Right hindlimb (tissue), 1 donor: ENCODE measurements around the gene RASAL1.
A peak's percentile ranks its signal among the peaks of the same experiment; 100 is the strongest.

ENCODE experiments used
- DNase-seq: peaks from one replicate; pipeline ENCODE4 v3.0.0-alpha.2; 2018

Gene RASAL1

GRCh38 chr12:113056631-113057488 lies 78.7 kb downstream of the RASAL1 start, which contains the start of gene DTX1:
TSS of gene DTX1 (plus strand) at chr12:113056730. CDS start at chr12:113058193, 1,463 bp downstream.
- peak; percentile 43 for DNase-seq

- no peak for DNase-seq
Observed at GRCh38 chr12:113056381-113056630, 79.3 kb downstream of the RASAL1 start.

DNA sequence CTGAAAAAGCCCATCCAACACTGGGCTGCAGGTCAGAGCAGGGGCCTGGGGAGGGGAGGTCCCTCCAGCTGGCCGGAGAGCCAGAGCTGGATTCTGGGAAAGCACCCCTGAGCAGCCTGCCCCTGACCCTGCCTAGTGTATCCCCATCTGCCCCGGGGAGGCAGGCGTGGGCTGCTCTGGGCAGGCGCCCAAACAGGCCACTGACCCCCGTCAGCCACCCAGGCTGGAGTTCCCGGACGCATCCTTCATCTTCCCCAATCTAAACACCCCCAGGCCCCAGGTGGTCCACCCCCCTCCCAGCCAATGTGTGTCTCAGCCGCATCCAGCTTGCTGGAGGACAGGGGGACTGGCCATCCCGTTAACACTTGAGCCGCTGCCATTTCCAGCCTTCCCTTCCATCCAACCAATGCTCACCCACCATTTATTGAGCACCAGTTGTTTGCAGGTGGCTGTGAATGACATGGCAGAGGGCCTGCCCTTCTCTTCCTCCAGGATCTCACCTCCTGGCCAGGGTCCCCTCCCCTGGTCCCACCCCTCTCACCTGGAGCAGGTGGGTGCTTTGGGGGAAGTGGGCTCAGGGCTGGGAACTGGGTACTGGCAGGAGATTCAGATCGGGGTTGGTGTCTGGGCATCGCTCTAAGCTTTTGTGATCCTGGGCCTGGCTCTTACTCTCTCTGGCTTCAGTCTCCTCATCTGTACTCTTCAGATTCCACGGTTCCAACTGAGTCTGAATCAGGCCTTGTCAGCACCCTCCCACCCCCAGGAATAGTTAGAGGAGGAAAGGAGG lies 79.8 kb downstream of the RASAL1 start:
- DNase-seq: peak; percentile 52

DNA sequence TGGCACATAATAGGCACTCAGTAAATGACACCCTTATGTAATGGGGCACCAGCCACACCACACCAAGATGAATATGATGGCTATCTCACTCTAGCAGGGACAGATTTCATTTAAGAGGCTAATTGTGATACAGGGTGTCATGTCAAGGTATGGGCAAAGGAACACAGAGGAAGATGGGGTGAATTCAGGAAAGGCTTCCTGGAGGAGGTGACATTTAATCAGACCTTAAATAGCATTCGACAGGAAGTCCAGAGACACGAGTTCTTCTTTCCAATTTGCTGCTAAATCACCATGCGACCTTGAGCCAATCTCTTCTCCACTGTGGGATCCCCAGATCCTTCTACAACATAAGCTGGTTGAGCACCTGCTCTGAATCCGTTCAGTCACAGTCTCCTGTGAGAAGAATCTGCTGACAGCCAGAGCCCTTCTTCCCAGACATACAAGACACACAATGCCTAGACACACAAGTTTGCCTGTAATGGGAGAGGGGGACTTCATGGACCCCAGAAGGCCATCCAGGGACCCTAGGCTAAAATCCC lies 80.5 kb downstream of the RASAL1 start:
- no peak for DNase-seq

DNA sequence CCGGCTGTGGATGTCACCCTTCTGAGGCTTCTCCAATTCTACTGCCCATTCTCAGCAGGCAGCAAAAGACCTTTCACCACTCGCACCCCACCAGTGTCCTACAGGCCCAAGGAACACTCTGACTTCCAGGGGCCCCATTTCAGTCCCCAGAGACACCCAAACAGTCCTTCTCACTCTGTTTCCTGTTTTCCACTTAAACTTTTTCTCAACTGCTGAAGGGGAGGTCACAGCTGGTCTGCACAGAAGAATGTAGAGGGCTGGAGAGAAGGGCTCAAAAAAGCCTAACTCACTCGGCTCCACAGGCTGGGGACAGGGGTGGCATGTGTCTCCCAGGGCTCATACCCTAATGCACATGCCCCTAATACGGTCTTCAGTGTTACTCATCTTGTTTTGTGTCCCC lies 83.2 kb downstream of the RASAL1 start:
- DNase-seq: no peak

GRCh38 chr12:113051759-113052158 lies 83.8 kb downstream of the RASAL1 start:
- DNase-seq: no peak

- no peak for DNase-seq
Observed at GRCh38 chr12:113050795-113051194, 84.8 kb downstream of the RASAL1 start.

DNA sequence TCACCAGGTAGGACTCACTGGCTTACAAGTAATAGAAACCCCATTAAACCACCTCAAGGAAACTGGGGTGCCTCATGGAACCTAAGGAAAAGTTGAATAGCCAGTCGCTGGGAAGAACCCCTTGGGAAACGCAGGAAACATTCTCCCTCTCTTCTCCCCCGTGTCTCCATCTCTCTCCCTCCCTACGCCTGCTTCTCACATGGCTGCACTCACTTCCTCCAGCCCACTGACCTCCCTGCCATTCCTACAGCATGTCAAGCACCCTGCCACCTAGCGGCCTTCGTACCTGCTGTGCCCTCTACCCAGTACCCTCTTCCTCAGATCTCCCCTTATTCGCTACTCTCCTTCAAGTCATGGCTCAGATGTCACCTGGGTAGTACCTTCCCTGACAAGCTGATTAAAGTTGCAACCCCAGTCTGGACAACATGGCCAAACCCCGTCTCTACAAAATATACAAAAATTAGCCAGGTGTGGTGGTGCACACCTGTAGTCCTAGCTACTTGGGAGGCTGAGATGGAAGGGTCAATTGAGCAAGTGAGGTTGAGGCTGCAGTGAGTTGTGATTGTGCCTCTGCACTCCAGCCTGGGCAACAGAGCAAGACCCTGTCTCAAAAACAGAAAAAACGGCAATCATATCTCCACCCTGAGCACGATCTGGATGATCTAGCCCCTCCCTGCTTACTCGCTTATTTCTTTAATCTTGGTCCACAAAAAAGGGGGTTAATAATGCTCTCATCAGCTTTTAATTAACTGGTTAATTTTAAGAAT lies 85.4 kb downstream of the RASAL1 start:
- no peak for DNase-seq
